K562 (cell line): Measurements from ENCODE around the gene TMEM41B. TPM values are rescaled to one million over a fixed set of nuclear protein-coding genes. Genes with fewer than 3 reads are reported as not detected.

Source experiments
- ATAC-seq: fragments of 200-7000 bp; cut with Tn5 transposase; 3 replicates; pipeline ENCODE4 v1.9.1; 2020; ENCODE audit warnings: moderate library complexity
- BruUV-seq: library from RNA; stranded (reverse); fragments of 400-500 nt; replicated peaks from 2 replicates; lab custom pipeline; 2021; lab: Mats Ljungman, UMichigan
- CTCF ChIA-PET: fragments of 300-600 bp; formaldehyde crosslinking; extraction: SDS; loops from one replicate; lab custom pipeline; 2021; ENCODE audit warnings: low intra/inter-chr PET ratio; lab: Yijun Ruan, JAX
- POLR2A ChIA-PET: fragments of 300-600, 350-650 bp; sonication (Branson Sonifier 250); formaldehyde crosslinking; extraction: SDS; loops from one replicate; lab custom pipeline; 2021; ENCODE audit warnings: antibody characterized with exemption, inconsistent platforms; lab: Yijun Ruan, JAX
- DNase-seq, 4 experiments: peaks; one replicate each; pipeline versions ENCODE4 v3.0.0 to v3.0.0-alpha.2; 2011 to 2018; ENCODE audit warnings: low spot score in 3 of 4, mixed read lengths in 3 of 4; ENCODE audit errors: extremely low read depth in 1 of 4
- FAIRE-seq: peaks from 2 replicates; lab custom pipeline; 2011; peaks lifted over from hg19 to GRCh38; lab: Jason Lieb, UNC
- H2AFZ ChIP-seq: 2 replicates; pipeline ENCODE4 v1.6.0; 2011; ENCODE audit warnings: low read depth, low read length, control low read depth, inconsistent platforms
- H3K27ac ChIP-seq: fragments of 200-600 bp; 3 replicates; pipeline ENCODE4 v1.8.0; 2011; ENCODE audit warnings: low read depth, mild to moderate bottlenecking, control low read depth, inconsistent platforms, low read length, moderate library complexity, mixed read lengths; ENCODE audit errors: extremely low read depth
- H3K27me3 ChIP-seq, 2 experiments: fragments of 300-600 bp in 1 of 2; 2 replicates in 1 of 2; 3 replicates in 1 of 2; pipeline versions ENCODE4 v1.6.0 to v1.8.0; 2011; ENCODE audit warnings: inconsistent platforms in 2 of 2, low read length in 2 of 2, mild to moderate bottlenecking in 1 of 2, mixed read lengths in 1 of 2, moderate library complexity in 1 of 2; ENCODE audit not compliant: control insufficient read depth in 2 of 2, insufficient read depth in 2 of 2
- H3K36me3 ChIP-seq: fragments of 300-600 bp; 3 replicates; pipeline ENCODE4 v1.8.0; 2011; ENCODE audit warnings: mild to moderate bottlenecking, low read length, inconsistent platforms; ENCODE audit not compliant: control insufficient read depth, insufficient read depth
- H3K4me1 ChIP-seq, 2 experiments: fragments of 200-600 bp in 1 of 2; replicated peaks in 1 of 2; 2 replicates in 1 of 2; 3 replicates in 1 of 2; pipeline versions ENCODE4 v1.5.1 to v1.8.0; 2011; ENCODE audit warnings: inconsistent platforms in 2 of 2, low read length in 2 of 2, mild to moderate bottlenecking in 1 of 2, mixed read lengths in 1 of 2, moderate library complexity in 1 of 2; ENCODE audit not compliant: control insufficient read depth in 2 of 2, insufficient read depth in 2 of 2
- H3K4me2 ChIP-seq: 2 replicates; pipeline ENCODE4 v1.6.1; 2011; ENCODE audit warnings: low read length, control low read depth, inconsistent platforms, mixed read lengths; ENCODE audit not compliant: insufficient read depth
- H3K4me3 ChIP-seq: fragments of 200-600 bp; sonication (generic), shearing (Covaris generic); 2 replicates; pipeline ENCODE4 v1.5.1; 2016; ENCODE audit warnings: control low read depth, inconsistent platforms
- H3K79me2 ChIP-seq: fragments of 200-600 bp; 3 replicates; pipeline ENCODE4 v1.8.0; 2011; ENCODE audit warnings: low read length, inconsistent platforms; ENCODE audit not compliant: control insufficient read depth, insufficient read depth
- H3K9ac ChIP-seq, 2 experiments: 2 replicates each; pipeline versions ENCODE4 v1.6.0 to v1.6.1; 2011; ENCODE audit warnings: low read depth in 2 of 2, low read length in 2 of 2, control low read depth in 1 of 2, inconsistent platforms in 1 of 2, mild to moderate bottlenecking in 1 of 2, mixed read lengths in 1 of 2; ENCODE audit not compliant: insufficient read depth in 1 of 2
- H3K9me1 ChIP-seq: one replicate; pipeline ENCODE4 v1.6.0; 2011; ENCODE audit warnings: inconsistent platforms, mild to moderate bottlenecking, low read length, moderate library complexity; ENCODE audit not compliant: control insufficient read depth, insufficient read depth
- H3K9me3 ChIP-seq: replicated peaks from 2 replicates; pipeline ENCODE4 v1.5.1; 2011; ENCODE audit warnings: low read depth, low read length, inconsistent platforms; ENCODE audit not compliant: control insufficient read depth, insufficient read depth
- H4K20me1 ChIP-seq: replicated peaks from 2 replicates; pipeline ENCODE4 v1.6.1; 2011; ENCODE audit warnings: low read length, inconsistent platforms, mixed read lengths; ENCODE audit not compliant: control insufficient read depth, insufficient read depth
- COPS2 ChIP-seq: fragments of 450-650 bp; conservative IDR thresholded peaks from 2 replicates; pipeline ENCODE4 v1.6.1; 2016; ENCODE audit warnings: mild to moderate bottlenecking, moderate library complexity
- L3MBTL2 ChIP-seq: fragments of 450-650 bp; IDR thresholded peaks from 2 replicates; pipeline ENCODE4 v1.6.1; 2016; ENCODE audit warnings: mild to moderate bottlenecking, moderate library complexity
- MTA1 ChIP-seq: fragments of 450-650 bp; IDR thresholded peaks from 2 replicates; pipeline ENCODE4 v1.6.1; 2017; ENCODE audit warnings: borderline replicate concordance
- MTA3 ChIP-seq: fragments of 450-650 bp; formaldehyde crosslinking; IDR thresholded peaks from 2 replicates; pipeline ENCODE4 v1.6.1; 2017; ENCODE audit warnings: mild to moderate bottlenecking, borderline replicate concordance
- NONO ChIP-seq, 2 experiments: fragments of 200-400 bp in 1 of 2; fragments of 450-650 bp in 1 of 2; formaldehyde crosslinking in 1 of 2; IDR thresholded peaks; 2 replicates each; pipeline ENCODE4 v1.6.1; 2017; ENCODE audit warnings: low read depth in 2 of 2, mild to moderate bottlenecking in 2 of 2, moderate library complexity in 2 of 2, low read length in 1 of 2
- SIN3A ChIP-seq, 2 experiments: fragments of 150-350 bp in 1 of 2; IDR thresholded peaks; 2 replicates each; pipeline ENCODE4 v1.6.1; 2011 to 2016; ENCODE audit warnings: borderline replicate concordance in 2 of 2, low read depth in 2 of 2, low read length in 2 of 2, mild to moderate bottlenecking in 2 of 2, moderate library complexity in 2 of 2; ENCODE audit not compliant: control insufficient read depth in 1 of 2
- SLC30A9 ChIP-seq: fragments of 250-450 bp; sonication (Bioruptor Pico); IDR thresholded peaks from 2 replicates; pipeline ENCODE4 v1.8.0; 2022; ENCODE audit warnings: mild to moderate bottlenecking, moderate library complexity
- SMARCA4 ChIP-seq: fragments of 450-650 bp; IDR thresholded peaks from 2 replicates; pipeline ENCODE4 v1.6.1; 2016
- SRF ChIP-seq, 2 experiments: fragments of 250-450, 450-650 bp in 1 of 2; sonication (Bioruptor Pico) in 1 of 2; sonication (generic) in 1 of 2; formaldehyde crosslinking; IDR thresholded peaks; 2 replicates each; pipeline versions ENCODE4 v1.5.0 to v1.5.1; 2020 to 2022; ENCODE audit warnings: mild to moderate bottlenecking in 1 of 2, missing genetic modification reagents in 1 of 2
- TAF7 ChIP-seq: fragments of 450-650 bp; IDR thresholded peaks from 2 replicates; pipeline ENCODE4 v1.6.1; 2016; ENCODE audit warnings: missing genetic modification characterization, missing compliant biosample characterization
- XRCC3 ChIP-seq: fragments of 450-650 bp; IDR thresholded peaks from 2 replicates; pipeline ENCODE4 v1.6.1; 2017; ENCODE audit warnings: mild to moderate bottlenecking, moderate library complexity
- ZNF143 ChIP-seq: sonication (generic); formaldehyde crosslinking; IDR thresholded peaks from 2 replicates; pipeline ENCODE4 v1.9.0; 2022; ENCODE audit warnings: mild to moderate bottlenecking, missing genetic modification reagents
- ZNF277 ChIP-seq: fragments of 250-450 bp; sonication (Bioruptor Pico); IDR thresholded peaks from 2 replicates; pipeline ENCODE4 v1.8.0; 2022; ENCODE audit warnings: inconsistent platforms, mild to moderate bottlenecking, moderate library complexity, borderline replicate concordance
- ZNF354B ChIP-seq: fragments of 250-450 bp; sonication (Bioruptor Pico); IDR thresholded peaks from 2 replicates; pipeline ENCODE4 v1.4.0; 2020
- whole genome bisulfite sequencing: fragments of 100-300 bp; shearing (Covaris generic); methylation state at CpG from one replicate; pipeline ENCODE4 v1.1.6; 2016; ENCODE audit warnings: low coverage, mixed read lengths; ENCODE audit not compliant: insufficient coverage; ENCODE audit errors: missing lambda C conversion rate; 5-methylcytosine and 5-hydroxymethylcytosine counted together
- in situ Hi-C: fragments of 300-500 bp; cut with MboI; formaldehyde crosslinking; loops from 4 replicates; pipeline ENCODE4 v1.15.0; 2018; ENCODE audit warnings: inconsistent platforms, mixed read lengths
- intact Hi-C: fragments of 100-400 bp; cut with micrococcal nuclease; formaldehyde crosslinking; loops from 2 replicates; pipeline ENCODE4 v1.14.2; 2022
- polyA plus RNA-seq, 8 experiments: library from polyadenylated mRNA; depleted of rRNA in 4 of 8; stranded (reverse) in 5 of 8; unstranded in 3 of 8; fragments of >200 nt; fragmentation: Nextera tagmentation in 2 of 8; fragmentation: Illumina TruSeq in 1 of 8; extraction: Ambion mirVana in 2 of 8; extraction: Trizol in 1 of 8; gene quantifications; 2 replicates each; pipeline versions ENCODE4 v1.2.1 to v1.2.3, GENCODE V29; 2011 to 2014; ENCODE audit warnings: inconsistent platforms in 1 of 8, missing spikeins in 1 of 8
- total RNA-seq, 7 experiments: library from RNA; depleted of rRNA in 6 of 7; stranded (reverse); fragments of >200 nt in 6 of 7; fragmentation: Illumina TruSeq in 2 of 7; extraction: Trizol in 2 of 7; gene quantifications; 2 replicates each; pipeline versions ENCODE4 v1.2.1 to v1.2.3, GENCODE V29; 2011 to 2021; ENCODE audit warnings: low replicate concordance in 1 of 7

Gene TMEM41B
- total and polyA plus RNA-seq, 9 of the 15 experiments (the other 6 are each of a cell fraction or from before 2014, with no cell fraction given) = 17.1 to 89.6 (median 48.7) TPM

- no peak overlapping the region for H3K4me2 ChIP-seq
- ChIA-PET POLR2A (interaction anchor here (1.3 to 3.2 kb wide), 4 partner anchors 8 to 50 kb away, joined by 6 to 17 read pairs (median 6); no protein-coding TSS in a partner anchor), CTCF (no interaction called here)
- H3K4me3 ChIP-seq = no peak overlapping the region
- no peak overlapping the region for H3K27ac ChIP-seq
- no peaks in the 10 kb centered on the region for H3K27me3 ChIP-seq
- H2AFZ ChIP-seq = peak overlapping the region; percentile 25; the same call in 1 of the 2 replicates
- 73% methylated on average over 8 of the region's 8 CpGs for WGBS
- no peak for TF ChIP-seq SRF (CRISPR knock-in tag; IDR thresholded peaks at IDR 0.05)
- TF ChIP-seq L3MBTL2 = no peak
- no peak for TF ChIP-seq ZNF277
- no peak for TF ChIP-seq XRCC3
- TF ChIP-seq SIN3A (IDR thresholded peaks at IDR 0.05; ENCODE audit: borderline replicate concordance in 2 of 2, control insufficient read depth in 1 of 2, low read depth in 2 of 2, low read length in 2 of 2) = no peak
- TF ChIP-seq SMARCA4 = no peak
- no peak for TF ChIP-seq NONO (IDR thresholded peaks at IDR 0.05; ENCODE audit: low read depth in 2 of 2, low read length in 1 of 2)
- TF ChIP-seq ZNF143 (CRISPR knock-in tag) = no peak
- no peak for TF ChIP-seq ZNF354B (CRISPR knock-in tag)
- TF ChIP-seq SLC30A9 (CRISPR knock-in tag) = no peak
- TF ChIP-seq MTA3 = no peak
- no peak for TF ChIP-seq MTA1
- no peak for TF ChIP-seq COPS2
- TF ChIP-seq TAF7 (tag) = no peak
- TF ChIP-seq, all 486 proteins: peak for 0
- no peak for DNase-seq
- ATAC-seq = no peak
- H3K4me1 ChIP-seq = peaks cover 5 to 24% of the 10 kb centered on the region in 2 experiments; a peak in 4 of 5 replicates
- H3K9me1 ChIP-seq = no peaks in the 10 kb centered on the region
- in situ Hi-C loops = no loop called here
- no peaks in the 10 kb centered on the region for H3K9me3 ChIP-seq
- H3K79me2 ChIP-seq = peaks cover 28% of the 10 kb centered on the region
- no peaks in the 10 kb centered on the region for H3K36me3 ChIP-seq
- H3K9ac ChIP-seq = no peak overlapping the region
- intact Hi-C loops = loop anchor here (5.0 kb wide), 1 partner anchor 100 kb away; no protein-coding TSS in a partner anchor
- FAIRE-seq = no peak
- peaks cover 5% of the 10 kb centered on the region; the same call in 1 of the 2 replicates for H4K20me1 ChIP-seq
- BruUV-seq = no TSS peak
These were observed 47.5 kb downstream of the TMEM41B start for GRCh38 chr11:9266926-9267325.
